ENCODE measurements around the gene LDHD.

LDHD gene

DNA sequence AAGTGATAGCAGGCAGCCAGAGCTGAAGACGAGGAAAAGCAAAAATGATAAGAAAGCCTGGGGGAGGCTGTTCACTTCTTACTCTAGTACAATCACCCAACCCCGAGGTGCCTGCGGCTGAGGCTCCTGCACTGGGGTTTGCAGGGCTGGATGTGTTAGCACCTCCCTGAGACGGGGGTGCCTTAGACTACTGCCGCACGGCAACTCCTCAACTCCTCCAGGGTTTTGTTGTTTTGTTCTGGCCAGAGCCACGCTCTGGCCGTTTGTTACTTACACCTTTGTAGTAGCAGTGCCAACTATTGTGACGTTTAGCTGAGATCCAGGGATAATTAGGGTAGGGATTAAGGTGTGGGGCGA, 51.5 kb downstream of the LDHD start:
- no peak overlapping the region for H3K4me3 ChIP-seq (ENCODE audit: low read depth, low read length)
- TF ChIP-seq, protein P1, sequence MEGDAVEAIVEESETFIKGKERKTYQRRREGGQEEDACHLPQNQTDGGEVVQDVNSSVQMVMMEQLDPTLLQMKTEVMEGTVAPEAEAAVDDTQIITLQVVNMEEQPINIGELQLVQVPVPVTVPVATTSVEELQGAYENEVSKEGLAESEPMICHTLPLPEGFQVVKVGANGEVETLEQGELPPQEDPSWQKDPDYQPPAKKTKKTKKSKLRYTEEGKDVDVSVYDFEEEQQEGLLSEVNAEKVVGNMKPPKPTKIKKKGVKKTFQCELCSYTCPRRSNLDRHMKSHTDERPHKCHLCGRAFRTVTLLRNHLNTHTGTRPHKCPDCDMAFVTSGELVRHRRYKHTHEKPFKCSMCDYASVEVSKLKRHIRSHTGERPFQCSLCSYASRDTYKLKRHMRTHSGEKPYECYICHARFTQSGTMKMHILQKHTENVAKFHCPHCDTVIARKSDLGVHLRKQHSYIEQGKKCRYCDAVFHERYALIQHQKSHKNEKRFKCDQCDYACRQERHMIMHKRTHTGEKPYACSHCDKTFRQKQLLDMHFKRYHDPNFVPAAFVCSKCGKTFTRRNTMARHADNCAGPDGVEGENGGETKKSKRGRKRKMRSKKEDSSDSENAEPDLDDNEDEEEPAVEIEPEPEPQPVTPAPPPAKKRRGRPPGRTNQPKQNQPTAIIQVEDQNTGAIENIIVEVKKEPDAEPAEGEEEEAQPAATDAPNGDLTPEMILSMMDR (IDR thresholded peaks at IDR 0.05; ENCODE audit: borderline replicate concordance, insufficient read depth, low read depth, low read length) = no peak

DNA sequence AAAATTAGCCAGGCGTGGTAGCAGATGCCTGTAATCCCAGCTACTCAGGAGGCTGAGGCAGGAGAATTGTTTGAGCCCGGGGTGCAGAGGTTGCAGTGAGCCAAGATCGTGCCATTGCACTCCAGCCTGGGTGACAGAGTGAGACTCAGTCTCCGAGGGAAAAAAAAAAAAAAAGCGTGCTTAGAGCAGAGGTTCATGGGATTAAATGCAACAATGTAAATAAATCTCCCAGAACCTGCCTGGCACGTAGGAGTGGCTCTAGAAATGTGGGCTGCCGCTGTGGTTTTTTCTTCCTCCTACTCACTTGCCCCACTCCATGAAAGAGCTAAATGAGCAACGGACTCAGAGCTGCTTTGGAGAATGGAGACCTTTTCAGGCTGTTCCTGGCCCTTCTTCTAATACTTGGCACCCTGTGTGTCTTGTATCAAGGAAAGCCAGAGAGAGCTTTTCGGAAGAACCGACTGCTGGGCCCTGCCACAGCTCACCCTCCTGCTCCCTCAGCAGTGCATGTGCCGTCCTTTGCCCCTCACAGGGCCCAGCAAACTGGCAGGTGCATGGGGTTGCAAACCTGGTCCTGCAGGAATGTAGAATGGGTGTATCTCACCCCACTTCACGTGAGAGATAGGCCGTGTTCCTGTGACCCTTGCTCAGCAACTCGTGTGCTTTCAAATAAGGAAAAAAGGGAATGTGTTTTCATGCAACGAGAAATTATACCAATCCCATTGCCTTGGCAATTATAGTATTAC, 52.0 kb downstream of the LDHD start:
- H3K4me3 ChIP-seq (ENCODE audit: low read depth, low read length) = no peak overlapping the region
- TF ChIP-seq, protein P1 (IDR thresholded peaks at IDR 0.05; ENCODE audit: borderline replicate concordance, insufficient read depth, low read depth, low read length) = no peak

DNA sequence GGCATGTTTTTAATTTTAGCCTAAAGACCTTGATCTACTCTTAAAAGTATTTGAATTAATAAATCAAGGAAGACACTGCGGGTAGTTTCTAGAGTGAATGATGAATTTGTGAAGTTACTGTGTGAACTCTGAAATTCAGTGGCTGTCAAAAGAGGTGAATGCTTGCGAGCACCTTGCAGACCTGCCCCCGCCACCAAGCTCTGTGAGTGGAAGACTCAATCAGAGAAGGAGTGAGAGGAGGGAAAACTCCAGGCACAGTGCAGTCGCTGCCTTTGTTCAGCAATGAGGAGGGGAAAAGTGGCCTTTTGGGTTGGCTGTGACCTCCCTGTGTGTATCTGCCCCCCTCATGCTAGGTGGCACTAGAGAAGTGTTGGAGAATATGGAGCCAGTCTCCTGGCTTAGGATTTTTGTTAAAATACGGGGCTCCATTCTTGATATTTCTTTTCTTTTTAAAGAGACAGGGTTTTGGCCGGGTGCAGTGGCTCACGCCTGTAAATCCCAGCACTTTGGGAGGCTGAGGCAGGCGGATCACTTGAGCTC, 53.0 kb downstream of the LDHD start:
- H3K4me3 ChIP-seq (ENCODE audit: low read depth, low read length) = no peak overlapping the region

DNA sequence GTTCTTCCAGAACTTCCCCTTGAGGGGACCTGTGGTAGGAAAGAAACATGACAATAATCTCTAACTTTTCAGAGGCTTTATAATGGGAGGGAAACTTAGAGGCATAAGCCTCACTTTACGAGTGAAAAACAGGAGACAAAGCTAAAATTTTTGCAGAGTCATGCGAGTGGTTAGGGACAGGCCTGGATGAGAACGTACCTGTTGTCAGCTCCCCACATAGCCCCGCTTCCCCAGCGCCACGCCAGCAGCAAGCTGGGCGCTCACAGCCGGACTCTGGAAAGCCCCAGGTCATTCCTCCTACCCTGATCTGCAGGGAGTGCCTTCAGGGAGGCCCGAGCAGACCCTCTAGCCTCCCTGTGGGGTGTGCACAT, 53.6 kb downstream of the LDHD start:
- TF ChIP-seq, protein P1 (IDR thresholded peaks at IDR 0.05; ENCODE audit: borderline replicate concordance, insufficient read depth, low read depth, low read length) = no peak
- H3K4me3 ChIP-seq (ENCODE audit: low read depth, low read length) = no peak overlapping the region

More for the DNA sequence above, 53.0 kb downstream of the LDHD start:
- TF ChIP-seq, protein P1 (IDR thresholded peaks at IDR 0.05; ENCODE audit: borderline replicate concordance, insufficient read depth, low read depth, low read length) = no peak

DNA sequence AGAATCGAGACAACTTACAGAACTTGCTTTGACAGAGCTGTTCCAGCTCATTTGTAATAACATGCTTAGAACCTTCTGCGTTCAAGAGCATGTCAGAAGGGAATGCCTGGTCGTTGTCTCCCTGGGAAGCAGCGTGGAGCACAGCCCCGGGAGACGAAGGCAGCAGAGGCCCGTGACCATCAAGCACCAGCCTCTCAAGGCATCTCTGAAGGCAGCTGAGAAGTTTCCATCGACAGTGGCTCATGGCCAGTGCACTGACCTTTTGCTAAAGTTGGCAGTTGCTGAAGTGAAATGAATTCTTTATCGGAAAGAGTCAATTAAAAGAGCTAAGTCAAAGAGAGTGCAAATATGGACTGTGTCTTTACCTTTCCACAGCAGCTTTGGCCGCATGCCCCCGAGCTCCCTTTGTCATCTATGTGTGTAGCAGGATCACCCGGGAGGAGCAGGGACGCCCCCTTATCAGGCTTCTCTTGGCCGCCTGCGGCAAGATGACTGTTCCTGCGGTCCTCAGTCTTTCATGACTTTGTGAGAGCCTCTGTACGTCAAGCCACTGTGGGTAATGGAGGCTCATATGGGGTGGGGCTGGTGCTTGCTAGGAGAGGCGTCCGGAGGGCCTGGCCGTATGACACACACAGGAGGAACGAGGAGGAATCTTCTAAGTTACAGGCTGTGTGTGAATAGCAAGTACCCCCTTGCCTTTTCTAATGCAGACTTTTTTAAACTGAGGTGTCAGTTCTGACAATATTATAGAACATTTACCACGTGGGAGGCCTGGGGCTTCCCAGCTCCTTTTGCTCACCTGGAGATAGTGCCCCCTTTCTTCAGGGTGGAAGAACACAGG, 54.2 kb downstream of the LDHD start:
- H3K4me3 ChIP-seq (ENCODE audit: low read depth, low read length) = no peak overlapping the region
- TF ChIP-seq, protein P1 (IDR thresholded peaks at IDR 0.05; ENCODE audit: borderline replicate concordance, insufficient read depth, low read depth, low read length) = no peak

Measured in GM12875 (cell line).